PFSK-1 (cell line): Measurements from ENCODE around the gene ROBO1.

Experiments used
- POLR2AphosphoS5 ChIP-seq: IDR thresholded peaks from 2 replicates; pipeline ENCODE4 v1.6.1; 2012; ENCODE audit warnings: low read depth, mild to moderate bottlenecking, control low read depth, low read length, moderate library complexity
- REST ChIP-seq, 2 experiments: IDR thresholded peaks; 2 replicates each; pipeline versions ENCODE4 v1.6.1 to v1.8.0; 2011 to 2012; ENCODE audit warnings: low read depth in 2 of 2, low read length in 2 of 2, control low read depth in 1 of 2, inconsistent platforms in 1 of 2, mild to moderate bottlenecking in 1 of 2, moderate library complexity in 1 of 2; ENCODE audit not compliant: insufficient read depth in 1 of 2
- SIN3A ChIP-seq: IDR thresholded peaks from 2 replicates; pipeline ENCODE4 v1.6.1; 2012; ENCODE audit warnings: mild to moderate bottlenecking, low read length, moderate library complexity, borderline replicate concordance; ENCODE audit not compliant: insufficient read depth
- TAF1 ChIP-seq: IDR thresholded peaks from 2 replicates; pipeline ENCODE4 v1.6.1; 2012; ENCODE audit warnings: low read length, control low read depth, borderline replicate concordance; ENCODE audit not compliant: insufficient read depth

- TF ChIP-seq POLR2AphosphoS5 (no peak), TAF1 (no peak), REST (IDR thresholded peaks at IDR 0.05; ENCODE audit: insufficient read depth in 1 of 2, low read depth in 2 of 2, low read length in 2 of 2) (no peak), SIN3A (no peak)
Measured at GRCh38 chr3:79383402-79384012, 384.3 kb downstream of the ROBO1 start.
